Smooth muscle cell (in vitro differentiated cells): ENCODE results near the gene MTNR1A. TPM values are rescaled to one million over a fixed set of nuclear protein-coding genes. Genes with fewer than 3 reads are reported as not detected.
A peak's percentile ranks its signal among the peaks of the same experiment; 100 is the strongest.

Source experiments
- DNase-seq: peaks from one replicate; lab custom pipeline; 2025; ENCODE audit not compliant: unreplicated experiment; lab: John Stamatoyannopoulos, UW
- H2AFZ ChIP-seq: fragments of 200-600 bp; sonication (generic); 2 replicates; pipeline ENCODE4 v1.6.0; 2016; ENCODE audit warnings: antibody characterized with exemption, low read depth, mild to moderate bottlenecking
- H3F3A ChIP-seq: fragments of 200-600 bp; sonication (generic); 2 replicates; pipeline ENCODE4 v1.6.0; 2017; ENCODE audit warnings: antibody characterized with exemption, low read depth
- H3K27ac ChIP-seq: fragments of 200-600 bp; sonication (generic); 2 replicates; pipeline ENCODE4 v1.5.1; 2016; ENCODE audit warnings: low read depth, mild to moderate bottlenecking
- H3K27me3 ChIP-seq: fragments of 200-600 bp; sonication (generic); 2 replicates; pipeline ENCODE4 v1.6.1; 2016; ENCODE audit warnings: low read depth, mild to moderate bottlenecking
- H3K36me3 ChIP-seq: fragments of 200-600 bp; sonication (generic); 2 replicates; pipeline ENCODE4 v1.5.1; 2016; ENCODE audit warnings: low read depth
- H3K4me1 ChIP-seq: fragments of 200-600 bp; sonication (generic); 2 replicates; pipeline ENCODE4 v1.5.1; 2016; ENCODE audit warnings: low read depth
- H3K4me2 ChIP-seq: fragments of 200-600 bp; sonication (generic); 2 replicates; pipeline ENCODE4 v1.6.0; 2016; ENCODE audit warnings: mild to moderate bottlenecking
- H3K4me3 ChIP-seq: fragments of 200-600 bp; sonication (generic); 2 replicates; pipeline ENCODE4 v1.5.1; 2016; ENCODE audit warnings: mild to moderate bottlenecking
- H3K79me2 ChIP-seq: fragments of 200-600 bp; sonication (generic); 2 replicates; pipeline ENCODE4 v1.6.0; 2016; ENCODE audit warnings: low read depth, mild to moderate bottlenecking
- H3K9ac ChIP-seq: fragments of 200-600 bp; sonication (generic); 2 replicates; pipeline ENCODE4 v1.6.0; 2016; ENCODE audit warnings: low read depth
- H3K9me3 ChIP-seq: fragments of 200-600 bp; sonication (generic); replicated peaks from 2 replicates; pipeline ENCODE4 v1.5.1; 2016; ENCODE audit warnings: low read depth
- H4K20me1 ChIP-seq: fragments of 200-600 bp; sonication (generic); 2 replicates; pipeline ENCODE4 v1.6.0; 2016; ENCODE audit warnings: low read depth
- WGBS: methylation state at CpG from one replicate; pipeline ENCODE4 v1.1.7; 2016; ENCODE audit warnings: low lambda C conversion rate; 5-methylcytosine and 5-hydroxymethylcytosine counted together
- polyA plus RNA-seq: library from polyadenylated mRNA; unstranded; fragments of >200 nt; fragmentation: Nextera tagmentation; extraction: Ambion mirVana; gene quantifications from 2 replicates; pipeline ENCODE4 v1.2.1, GENCODE V29; 2016
- total RNA-seq: library from RNA; depleted of rRNA; stranded (reverse); fragments of >200 nt; gene quantifications from 2 replicates; pipeline ENCODE4 v1.2.3, GENCODE V29; 2014
- TF ChIP-seq, protein P1 (sequence below): fragments of 200-600 bp; sonication (generic); IDR thresholded peaks from 2 replicates; pipeline ENCODE4 v1.5.1; 2017; ENCODE audit warnings: borderline replicate concordance, mild to moderate bottlenecking, antibody characterized with exemption; ENCODE audit not compliant: insufficient read depth, poor library complexity, severe bottlenecking

MTNR1A gene
- not detected in 2 replicates for total RNA-seq
- polyA plus RNA-seq = not detected in 2 replicates

DNA sequence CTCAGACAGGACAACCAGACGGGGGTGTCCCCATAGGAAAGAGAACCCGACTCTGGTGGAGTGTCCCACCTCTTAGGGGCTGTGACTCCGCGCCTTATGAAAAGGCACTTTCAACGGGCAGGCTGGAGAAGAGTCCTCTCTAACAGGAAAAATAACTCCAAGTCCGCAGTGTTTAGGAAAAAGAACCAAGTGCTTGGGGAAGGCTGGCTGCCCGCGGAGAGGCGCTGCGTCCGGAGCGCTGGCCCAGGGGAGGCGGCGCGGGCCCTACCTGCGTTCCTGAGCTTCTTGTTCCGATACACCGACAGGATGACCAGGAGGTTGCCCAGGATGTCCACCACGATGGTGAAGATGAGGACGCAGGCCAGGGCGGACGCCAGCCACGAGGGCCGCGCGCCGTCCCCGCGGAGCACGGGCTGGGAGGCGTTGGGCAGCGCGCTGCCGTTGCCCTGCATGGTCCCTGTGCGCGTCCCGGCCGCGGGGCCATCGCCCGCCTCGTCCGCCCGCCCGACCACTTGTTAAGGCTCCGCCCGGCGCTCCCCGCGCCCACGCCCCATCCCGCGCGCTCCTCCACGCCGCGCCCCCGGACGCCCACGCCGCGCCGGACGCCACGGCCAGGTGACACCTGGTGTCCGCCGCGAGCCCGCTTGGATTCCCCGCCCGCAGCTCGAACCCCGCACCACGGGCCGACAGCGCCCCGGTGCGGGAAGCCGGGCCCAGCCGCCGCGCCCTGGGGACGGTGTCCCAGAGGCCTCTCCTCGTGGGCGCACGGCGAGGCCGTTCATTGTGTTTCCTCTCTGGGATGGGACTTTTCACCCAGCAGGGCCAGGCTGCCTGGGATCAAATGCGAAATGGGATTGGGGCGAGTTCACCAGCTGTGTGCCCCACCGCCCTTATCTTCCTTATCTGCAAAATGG, at the start of gene MTNR1A:
TSS of gene MTNR1A (minus strand) at position 654 of the 914 bp plus-strand sequence. CDS start at position 452, 202 bp downstream.
- no peak for DNase-seq
- no peaks in the 10 kb centered on the region for H3K36me3 ChIP-seq
- peak within 1 kb of the TSS; percentile 46 for H2AFZ ChIP-seq
- H3K4me3 ChIP-seq = peak within 1 kb of the TSS; percentile 50
- peak within 1 kb of the TSS; percentile 91 for H3K4me2 ChIP-seq
- no peak within 1 kb of the TSS for H3K27ac ChIP-seq
- H3K79me2 ChIP-seq = no peaks in the 10 kb centered on the region
- peaks cover 3% of the 10 kb centered on the region for H3F3A ChIP-seq
- no peaks in the 10 kb centered on the region for H3K9me3 ChIP-seq
- H3K4me1 ChIP-seq = peaks cover 8% of the 10 kb centered on the region
- H4K20me1 ChIP-seq = no peaks in the 10 kb centered on the region
- H3K27me3 ChIP-seq = peaks cover 62% of the 10 kb centered on the region
- H3K9ac ChIP-seq = no peak within 1 kb of the TSS
- WGBS = 3% methylated on average over 78 of the region's 91 CpGs
- TF ChIP-seq, protein P1, sequence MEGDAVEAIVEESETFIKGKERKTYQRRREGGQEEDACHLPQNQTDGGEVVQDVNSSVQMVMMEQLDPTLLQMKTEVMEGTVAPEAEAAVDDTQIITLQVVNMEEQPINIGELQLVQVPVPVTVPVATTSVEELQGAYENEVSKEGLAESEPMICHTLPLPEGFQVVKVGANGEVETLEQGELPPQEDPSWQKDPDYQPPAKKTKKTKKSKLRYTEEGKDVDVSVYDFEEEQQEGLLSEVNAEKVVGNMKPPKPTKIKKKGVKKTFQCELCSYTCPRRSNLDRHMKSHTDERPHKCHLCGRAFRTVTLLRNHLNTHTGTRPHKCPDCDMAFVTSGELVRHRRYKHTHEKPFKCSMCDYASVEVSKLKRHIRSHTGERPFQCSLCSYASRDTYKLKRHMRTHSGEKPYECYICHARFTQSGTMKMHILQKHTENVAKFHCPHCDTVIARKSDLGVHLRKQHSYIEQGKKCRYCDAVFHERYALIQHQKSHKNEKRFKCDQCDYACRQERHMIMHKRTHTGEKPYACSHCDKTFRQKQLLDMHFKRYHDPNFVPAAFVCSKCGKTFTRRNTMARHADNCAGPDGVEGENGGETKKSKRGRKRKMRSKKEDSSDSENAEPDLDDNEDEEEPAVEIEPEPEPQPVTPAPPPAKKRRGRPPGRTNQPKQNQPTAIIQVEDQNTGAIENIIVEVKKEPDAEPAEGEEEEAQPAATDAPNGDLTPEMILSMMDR = no peak

DNA sequence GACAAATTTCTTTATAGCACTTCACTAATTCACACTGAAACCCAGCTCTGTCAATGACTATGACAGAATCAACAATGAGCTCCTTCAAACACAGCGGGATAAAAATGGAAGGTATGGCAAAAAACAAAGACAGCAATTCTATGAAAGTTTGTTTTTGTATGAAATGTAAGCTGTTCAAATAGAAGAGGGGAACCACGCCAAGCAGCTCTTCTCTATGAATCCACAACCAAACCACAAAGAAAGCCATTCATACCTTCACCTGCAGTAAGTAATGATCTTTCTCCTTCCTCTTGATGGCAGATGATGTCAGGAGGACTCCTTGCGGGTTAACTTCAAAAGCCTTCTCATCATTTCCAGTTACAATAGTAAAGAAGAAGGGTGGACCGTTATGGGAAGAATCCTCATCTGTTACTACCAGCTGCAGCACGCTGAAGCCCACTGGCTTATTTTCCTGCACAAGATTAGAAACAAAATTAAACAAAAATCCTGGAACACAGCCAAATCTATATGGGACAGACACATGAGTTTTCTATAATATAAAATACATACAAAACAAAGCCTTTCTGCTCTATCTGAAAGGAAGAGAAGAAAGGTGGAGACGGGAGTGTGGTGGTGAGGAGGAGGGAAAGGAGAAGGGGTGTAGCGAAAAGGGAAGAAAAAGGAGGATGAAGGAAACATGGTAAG, 48.9 kb upstream of the MTNR1A start:
- DNase-seq = no peak
- Histone ChIP-seq H3K4me3 (no peak overlapping the region), H3K9ac (no peak overlapping the region), H3K36me3 (peaks cover 62% of the 10 kb centered on the region), H2AFZ (no peak overlapping the region), H3F3A (peaks cover 3% of the 10 kb centered on the region), H4K20me1 (peaks cover 90% of the 10 kb centered on the region), H3K27me3 (no peaks in the 10 kb centered on the region), H3K9me3 (no peaks in the 10 kb centered on the region), H3K27ac (no peak overlapping the region), H3K79me2 (no peaks in the 10 kb centered on the region), H3K4me2 (no peak overlapping the region), H3K4me1 (peaks cover 13% of the 10 kb centered on the region)
- WGBS = 96% methylated on average over 7 of the region's 7 CpGs
- TF ChIP-seq, protein P1 = no peak

DNA sequence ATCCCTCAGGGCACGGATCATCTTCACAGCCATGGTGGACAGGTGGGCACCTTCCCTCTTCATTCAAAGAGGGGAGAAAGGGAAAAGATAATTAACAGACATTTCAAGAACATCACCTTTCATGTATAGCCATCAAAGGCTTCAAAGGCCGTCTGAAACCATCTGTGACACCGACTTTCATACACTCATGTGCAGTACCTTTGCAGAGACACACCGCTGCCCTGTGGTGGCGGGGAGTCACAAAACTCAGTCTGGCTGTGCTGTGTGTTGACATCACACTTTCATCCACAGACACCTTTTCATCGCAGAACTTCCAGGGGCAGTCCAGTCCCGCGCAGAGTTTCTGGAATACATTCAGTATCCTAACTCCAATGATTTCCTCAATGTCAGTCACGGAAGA, 47.6 kb upstream of the MTNR1A start:
- Histone ChIP-seq H3K4me3 (no peak overlapping the region), H3K27me3 (no peaks in the 10 kb centered on the region), H3K79me2 (no peaks in the 10 kb centered on the region), H3K36me3 (peaks cover 53% of the 10 kb centered on the region), H3K4me1 (peaks cover 13% of the 10 kb centered on the region), H3K27ac (no peak overlapping the region), H3K4me2 (no peak overlapping the region), H3K9ac (no peak overlapping the region), H4K20me1 (peaks cover 91% of the 10 kb centered on the region), H2AFZ (no peak overlapping the region), H3K9me3 (no peaks in the 10 kb centered on the region), H3F3A (peaks cover 3% of the 10 kb centered on the region)
- DNase-seq = no peak
- TF ChIP-seq, protein P1 = no peak
- 95% methylated on average over 9 of the region's 9 CpGs for WGBS
